Mesodermal cell (in vitro differentiated cells): ENCODE results near the gene SHPK.

Source experiments
- H3K27ac ChIP-seq: 2 replicates; pipeline ENCODE4 v1.7.0; 2013; ENCODE audit warnings: mild to moderate bottlenecking, low read depth, low read length, moderate library complexity; ENCODE audit not compliant: severe bottlenecking
- H3K36me3 ChIP-seq: 2 replicates; pipeline ENCODE4 v1.7.1; 2013; ENCODE audit warnings: mild to moderate bottlenecking, low read length, moderate library complexity; ENCODE audit not compliant: control insufficient read depth, insufficient read depth
- H3K4me1 ChIP-seq: one replicate; pipeline ENCODE4 v1.7.1; 2013; ENCODE audit warnings: mild to moderate bottlenecking, low read length; ENCODE audit not compliant: insufficient read depth, control insufficient read depth, poor library complexity, severe bottlenecking
- H3K4me3 ChIP-seq: 2 replicates; pipeline ENCODE4 v1.7.0; 2013; ENCODE audit warnings: low read length, control low read depth, mild to moderate bottlenecking; ENCODE audit not compliant: insufficient read depth, poor library complexity, severe bottlenecking; ENCODE audit errors: extremely low read depth
- H3K9me3 ChIP-seq: 2 replicates; pipeline ENCODE4 v1.7.1; 2013; ENCODE audit warnings: mild to moderate bottlenecking, low read length, moderate library complexity; ENCODE audit not compliant: control insufficient read depth
- WGBS, 2 experiments: methylation state at CpG; one replicate each; pipeline ENCODE4 v1.1.5; 2013; ENCODE audit warnings: missing lambda C conversion rate in 2 of 2; ENCODE audit not compliant: insufficient coverage in 2 of 2; 5-methylcytosine and 5-hydroxymethylcytosine counted together

The SHPK gene

DNA sequence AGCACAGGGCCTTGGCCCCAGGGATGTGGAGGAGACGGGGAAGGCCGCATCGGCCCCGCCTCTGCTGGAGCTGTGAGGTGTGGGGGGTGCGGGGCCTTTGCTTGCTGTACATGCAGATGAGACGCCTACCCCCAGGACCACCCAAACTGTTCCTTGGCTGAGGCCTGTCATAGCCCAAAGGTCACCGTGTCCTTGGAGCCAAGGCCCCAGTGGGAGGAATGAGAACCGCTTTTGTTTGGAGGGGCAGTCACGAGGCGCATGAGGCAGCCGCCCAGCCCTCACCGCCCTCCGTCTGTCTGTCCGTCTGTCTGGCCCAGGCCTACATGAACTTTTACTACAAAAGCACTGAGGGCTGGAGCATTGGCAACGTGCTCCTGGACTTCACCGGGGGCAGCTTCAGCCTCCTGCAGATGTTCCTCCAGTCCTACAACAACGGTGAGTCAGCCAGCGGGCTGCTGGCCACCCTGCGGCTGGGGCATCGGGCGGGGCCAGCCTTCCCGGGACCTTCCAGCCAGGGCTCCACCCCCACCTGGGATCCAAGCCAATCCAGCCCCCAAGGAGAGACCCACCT lies 23.6 kb upstream of the SHPK start:
- no peak overlapping the region for H3K27ac ChIP-seq
- H3K4me3 ChIP-seq = no peak overlapping the region
- no peaks in the 10 kb centered on the region for H3K9me3 ChIP-seq
- H3K36me3 ChIP-seq = peaks cover 29% of the 10 kb centered on the region
- H3K4me1 ChIP-seq = peaks cover 9% of the 10 kb centered on the region
- WGBS, 2 experiments = 85 to 89% methylated on average over 17 to 19 of the region's 22 CpGs

GRCh38 chr17:3658784-3659449 lies 22.9 kb upstream of the SHPK start:
- Histone ChIP-seq H3K27ac (no peak overlapping the region), H3K36me3 (peaks cover 22% of the 10 kb centered on the region), H3K4me3 (no peak overlapping the region), H3K9me3 (no peaks in the 10 kb centered on the region), H3K4me1 (peaks cover 7% of the 10 kb centered on the region)
- 87 to 89% methylated on average over 18 to 20 of the region's 22 CpGs for WGBS, 2 experiments

GRCh38 chr17:3657874-3658783 lies 22.1 kb upstream of the SHPK start:
- no peaks in the 10 kb centered on the region for H3K9me3 ChIP-seq
- 94 to 96% methylated on average over 34 to 39 of the region's 42 CpGs for WGBS, 2 experiments
- peaks cover 7% of the 10 kb centered on the region for H3K4me1 ChIP-seq
- no peak overlapping the region for H3K4me3 ChIP-seq
- peaks cover 14% of the 10 kb centered on the region for H3K36me3 ChIP-seq
- H3K27ac ChIP-seq = no peak overlapping the region

GRCh38 chr17:3657588-3657869 lies 21.5 kb upstream of the SHPK start:
- H3K36me3 ChIP-seq = peaks cover 8% of the 10 kb centered on the region
- no peak overlapping the region for H3K27ac ChIP-seq
- no peak overlapping the region for H3K4me3 ChIP-seq
- H3K9me3 ChIP-seq = no peaks in the 10 kb centered on the region
- whole genome bisulfite sequencing, 2 experiments = 94 to 95% methylated on average over 6 to 7 of the region's 7 CpGs
- H3K4me1 ChIP-seq = peaks cover 7% of the 10 kb centered on the region

- WGBS, 2 experiments = 94 to 97% methylated on average over 10 to 15 of the region's 16 CpGs
- Histone ChIP-seq H3K27ac (no peak overlapping the region), H3K4me1 (peaks cover 7% of the 10 kb centered on the region), H3K36me3 (peaks cover 3% of the 10 kb centered on the region), H3K4me3 (no peak overlapping the region), H3K9me3 (no peaks in the 10 kb centered on the region)
These were observed 20.9 kb upstream of the SHPK start for GRCh38 chr17:3656755-3657587.

GRCh38 chr17:3656353-3656752 lies 20.3 kb upstream of the SHPK start:
- Histone ChIP-seq H3K9me3 (no peaks in the 10 kb centered on the region), H3K36me3 (peaks cover 3% of the 10 kb centered on the region), H3K27ac (no peak overlapping the region), H3K4me3 (no peak overlapping the region), H3K4me1 (peaks cover 7% of the 10 kb centered on the region)
- 95 to 96% methylated on average over 6 to 13 of the region's 16 CpGs for WGBS, 2 experiments

DNA sequence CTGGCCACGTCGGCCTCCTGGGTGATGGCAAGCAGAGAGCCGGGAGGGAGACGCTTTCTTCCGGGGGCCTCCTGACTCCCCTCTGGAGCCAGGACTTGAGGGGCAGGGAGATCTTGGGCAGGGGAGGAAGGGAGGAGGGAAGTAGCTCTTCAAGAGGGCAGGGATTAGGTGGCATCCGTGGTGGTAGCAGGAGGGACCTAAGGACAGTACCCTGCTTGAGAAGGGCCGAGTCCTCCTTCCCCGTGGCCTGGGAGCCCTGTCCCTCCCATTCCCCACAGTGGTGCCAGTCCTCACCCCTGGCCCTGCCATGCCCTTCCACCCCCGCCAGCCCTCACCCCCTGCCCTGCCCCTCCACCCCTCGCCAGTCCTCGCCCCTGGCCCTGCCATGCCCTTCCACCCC lies 19.7 kb upstream of the SHPK start:
- peaks cover 3% of the 10 kb centered on the region for H3K36me3 ChIP-seq
- 98 to 100% methylated on average over 4 to 8 of the region's 11 CpGs for WGBS, 2 experiments
- peaks cover 7% of the 10 kb centered on the region for H3K4me1 ChIP-seq
- H3K9me3 ChIP-seq = no peaks in the 10 kb centered on the region
- H3K27ac ChIP-seq = no peak overlapping the region
- H3K4me3 ChIP-seq = no peak overlapping the region

DNA sequence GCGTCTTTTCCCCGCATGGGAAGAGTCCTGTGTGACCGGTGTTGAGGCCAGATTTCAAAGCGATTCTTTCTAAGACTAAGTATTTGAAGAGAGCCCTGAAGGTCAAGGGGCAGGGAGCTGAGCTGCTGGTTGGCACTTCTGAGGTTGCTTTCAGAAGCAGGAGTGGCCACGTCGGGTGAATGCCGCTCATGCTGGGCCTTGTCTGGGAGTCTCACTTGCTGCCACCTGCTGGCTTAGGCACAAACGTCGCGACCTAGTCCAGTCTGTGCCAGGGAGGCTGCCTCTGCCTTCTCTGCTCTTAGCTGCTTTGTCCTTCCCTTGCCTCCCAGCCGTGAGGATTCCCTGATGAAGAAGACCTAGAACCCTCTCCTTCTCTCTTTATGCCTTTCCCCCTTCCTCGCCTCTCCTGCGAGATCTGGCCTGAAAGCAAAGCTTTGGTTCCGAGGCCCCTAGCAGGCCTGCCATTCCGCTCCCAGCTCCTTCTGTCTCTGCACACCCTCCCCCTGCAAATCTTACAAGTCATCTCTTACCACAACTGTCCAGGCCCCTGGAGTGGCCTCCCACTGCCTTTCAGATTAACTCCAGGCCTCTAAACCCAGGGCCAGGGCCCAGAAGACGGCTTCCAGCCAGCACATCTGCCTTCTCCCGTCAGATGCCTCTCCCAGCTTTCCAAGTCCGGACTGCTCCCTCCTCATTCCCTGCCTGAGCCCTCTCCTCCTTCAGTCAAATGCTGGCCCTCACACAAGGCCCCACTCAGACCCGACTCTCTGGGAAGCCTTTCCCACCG lies 11.9 kb upstream of the SHPK start:
- Histone ChIP-seq H3K9me3 (no peaks in the 10 kb centered on the region), H3K4me1 (no peaks in the 10 kb centered on the region), H3K36me3 (peaks cover 26% of the 10 kb centered on the region), H3K27ac (no peak overlapping the region), H3K4me3 (no peak overlapping the region)
- WGBS, 2 experiments = 67 to 77% methylated on average over 16 to 20 of the region's 20 CpGs

DNA sequence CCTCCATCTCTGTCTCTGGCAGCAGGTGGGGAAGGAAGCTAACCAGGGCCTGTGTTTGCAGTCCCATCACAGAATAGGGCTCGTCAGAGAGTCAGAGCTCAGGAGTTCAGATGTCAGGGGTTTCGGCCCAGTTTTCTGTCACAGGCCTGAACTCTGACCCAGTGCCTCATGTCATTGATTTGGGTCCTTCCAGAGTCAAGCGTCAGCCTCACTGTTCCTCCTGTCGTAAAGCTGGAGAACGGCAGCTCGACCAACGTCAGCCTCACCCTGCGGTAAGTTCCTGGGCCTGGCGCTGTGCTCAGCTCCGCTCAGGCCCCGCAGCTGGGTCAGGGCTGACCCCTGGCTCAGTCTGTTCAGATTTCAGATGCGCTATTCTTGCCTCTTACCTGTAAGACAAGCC lies 11.2 kb upstream of the SHPK start:
- Histone ChIP-seq H3K4me3 (no peak overlapping the region), H3K9me3 (no peaks in the 10 kb centered on the region), H3K27ac (no peak overlapping the region), H3K36me3 (peaks cover 29% of the 10 kb centered on the region), H3K4me1 (no peaks in the 10 kb centered on the region)
- 88 to 94% methylated on average over 10 to 12 of the region's 12 CpGs for WGBS, 2 experiments

- no peaks in the 10 kb centered on the region for H3K9me3 ChIP-seq
- H3K27ac ChIP-seq = no peak overlapping the region
- no peak overlapping the region for H3K4me3 ChIP-seq
- peaks cover 34% of the 10 kb centered on the region for H3K36me3 ChIP-seq
- WGBS, 2 experiments = 41 to 54% methylated on average over 4 to 5 of the region's 5 CpGs
- H3K4me1 ChIP-seq = peaks cover 4% of the 10 kb centered on the region
These were observed 9.3 kb upstream of the SHPK start for GRCh38 chr17:3645310-3645709.
